GM12878 (cell line): ENCODE measurements around the gene TSTD2. TPM values are rescaled to one million over a fixed set of nuclear protein-coding genes. Genes with fewer than 3 reads are reported as not detected.

Source experiments
- ATAC-seq: fragments of 200-7000 bp; cut with Tn5 transposase; 3 replicates; pipeline ENCODE4 v1.9.1; 2020; ENCODE audit warnings: mild to moderate bottlenecking, moderate library complexity
- BruUV-seq: library from RNA; stranded (reverse); fragments of 400-500 nt; replicated peaks from 2 replicates; lab custom pipeline; 2021; lab: Mats Ljungman, UMichigan
- CTCF ChIA-PET: fragments of 300-600 bp; sonication (Branson Sonifier 250); formaldehyde crosslinking; extraction: SDS; loops from one replicate; lab custom pipeline; 2021; ENCODE audit warnings: inconsistent platforms; lab: Yijun Ruan, JAX
- POLR2A ChIA-PET: fragments of 350-600 bp; formaldehyde crosslinking; extraction: SDS; loops from one replicate; lab custom pipeline; 2021; ENCODE audit warnings: inconsistent platforms; lab: Charles Lee
- RAD21 ChIA-PET: fragments of 300-600 bp; sonication (Branson Sonifier 250); formaldehyde crosslinking; loops from one replicate; lab custom pipeline; 2023; ENCODE audit warnings: antibody characterized with exemption; ENCODE audit not compliant: unreplicated experiment; lab: Charles Lee
- SMC1A ChIA-PET: fragments of 300-600 bp; sonication (Branson Sonifier 250); formaldehyde crosslinking; loops from one replicate; lab custom pipeline; 2023; ENCODE audit not compliant: unreplicated experiment, uncharacterized antibody; lab: Charles Lee
- DNase-seq: peaks from one replicate; pipeline ENCODE4 v3.0.0-alpha.2; 2011; ENCODE audit warnings: low read depth, low spot score
- FAIRE-seq: peaks from 3 replicates; lab custom pipeline; 2011; peaks lifted over from hg19 to GRCh38; lab: Jason Lieb, UNC
- H2AFZ ChIP-seq: 2 replicates; pipeline ENCODE4 v1.6.0; 2011; ENCODE audit warnings: low read depth, low read length, control low read depth; ENCODE audit not compliant: control insufficient read depth
- H3K27ac ChIP-seq: 2 replicates; pipeline ENCODE4 v1.5.1; 2011; ENCODE audit warnings: control low read depth; ENCODE audit not compliant: control insufficient read depth, insufficient read depth
- H3K27me3 ChIP-seq, 2 experiments: replicated peaks in 1 of 2; 2 replicates each; pipeline versions ENCODE4 v1.6.0 to v1.6.1; 2011; ENCODE audit warnings: low read length in 1 of 2; ENCODE audit not compliant: control insufficient read depth in 2 of 2, insufficient read depth in 2 of 2
- H3K36me3 ChIP-seq, 2 experiments: 2 replicates each; pipeline ENCODE4 v1.5.1; 2011; ENCODE audit warnings: low read length in 1 of 2; ENCODE audit not compliant: control insufficient read depth in 2 of 2, insufficient read depth in 2 of 2
- H3K4me1 ChIP-seq: 2 replicates; pipeline ENCODE4 v1.6.1; 2011; ENCODE audit warnings: mild to moderate bottlenecking, low read length, moderate library complexity, mixed read lengths; ENCODE audit not compliant: control insufficient read depth, insufficient read depth
- H3K4me2 ChIP-seq: 2 replicates; pipeline ENCODE4 v1.6.0; 2011; ENCODE audit warnings: control low read depth; ENCODE audit not compliant: control insufficient read depth, insufficient read depth
- H3K4me3 ChIP-seq: fragments of 200-600 bp; sonication (generic); 2 replicates; pipeline ENCODE4 v1.5.1; 2016
- H3K79me2 ChIP-seq: 2 replicates; pipeline ENCODE4 v1.6.0; 2011; ENCODE audit warnings: low read length; ENCODE audit not compliant: control insufficient read depth, insufficient read depth
- H3K9ac ChIP-seq: 2 replicates; pipeline ENCODE4 v1.8.0; 2011; ENCODE audit warnings: low read length, control low read depth, mixed read lengths; ENCODE audit not compliant: control insufficient read depth, insufficient read depth
- H3K9me3 ChIP-seq: replicated peaks from 3 replicates; pipeline ENCODE4 v1.5.1; 2011; ENCODE audit warnings: mild to moderate bottlenecking, low read length; ENCODE audit not compliant: control insufficient read depth, insufficient read depth
- H4K20me1 ChIP-seq: 2 replicates; pipeline ENCODE4 v1.6.0; 2011; ENCODE audit not compliant: control insufficient read depth, insufficient read depth
- CBFB ChIP-seq: IDR thresholded peaks from 2 replicates; pipeline ENCODE4 v1.6.1; 2016; ENCODE audit warnings: antibody characterized with exemption, low read depth
- CHD2 ChIP-seq: IDR thresholded peaks from 2 replicates; pipeline ENCODE4 v1.6.1; 2011; ENCODE audit warnings: low read depth, low read length, improper control_type of control experiment, borderline replicate concordance
- E2F8 ChIP-seq: fragments of 450-650 bp; IDR thresholded peaks from 2 replicates; pipeline ENCODE4 v1.6.1; 2018; ENCODE audit warnings: mild to moderate bottlenecking, low read depth, moderate library complexity; ENCODE audit not compliant: partially characterized antibody
- ETV6 ChIP-seq, 2 experiments: fragments of 450-650 bp in 1 of 2; IDR thresholded peaks in 1 of 2; conservative IDR thresholded peaks in 1 of 2; 2 replicates each; pipeline ENCODE4 v1.6.1; 2014; ENCODE audit warnings: antibody characterized with exemption in 1 of 2, borderline replicate concordance in 1 of 2, low read depth in 1 of 2, mild to moderate bottlenecking in 1 of 2, moderate library complexity in 1 of 2
- IRF5 ChIP-seq: fragments of 450-650 bp; IDR thresholded peaks from 2 replicates; pipeline ENCODE4 v1.6.1; 2017; ENCODE audit warnings: borderline replicate concordance
- KAT2A ChIP-seq: conservative IDR thresholded peaks from 2 replicates; pipeline ENCODE4 v1.6.1; 2011; ENCODE audit warnings: low read depth, low read length; ENCODE audit not compliant: control insufficient read depth
- KLF5 ChIP-seq: fragments of 450-650 bp; IDR thresholded peaks from 2 replicates; pipeline ENCODE4 v1.6.1; 2014; ENCODE audit warnings: mild to moderate bottlenecking; ENCODE audit not compliant: partially characterized antibody
- LARP7 ChIP-seq: fragments of 450-650 bp; IDR thresholded peaks from 2 replicates; pipeline ENCODE4 v1.6.1; 2017; ENCODE audit warnings: mild to moderate bottlenecking
- MTA2 ChIP-seq: fragments of 450-650 bp; IDR thresholded peaks from 2 replicates; pipeline ENCODE4 v1.6.1; 2016; ENCODE audit warnings: low read depth, mild to moderate bottlenecking, moderate library complexity
- MTA3 ChIP-seq: IDR thresholded peaks from 2 replicates; pipeline ENCODE4 v1.6.1; 2012; ENCODE audit warnings: low read length, inconsistent platforms, borderline replicate concordance
- NFYA ChIP-seq: IDR thresholded peaks from 2 replicates; pipeline ENCODE4 v1.6.1; 2011; ENCODE audit warnings: low read depth, mild to moderate bottlenecking, low read length, improper control_type of control experiment, borderline replicate concordance
- NR2F1 ChIP-seq: fragments of 450-650 bp; conservative IDR thresholded peaks from 2 replicates; pipeline ENCODE4 v1.6.1; 2017; ENCODE audit warnings: mild to moderate bottlenecking
- REST ChIP-seq: IDR thresholded peaks from 2 replicates; pipeline ENCODE4 v1.6.1; 2012; ENCODE audit warnings: mild to moderate bottlenecking, low read depth, low read length
- SMAD1 ChIP-seq: fragments of 450-650 bp; IDR thresholded peaks from 2 replicates; pipeline ENCODE4 v1.6.1; 2018; ENCODE audit warnings: mild to moderate bottlenecking, low read depth; ENCODE audit not compliant: partially characterized antibody
- SPI1 ChIP-seq: IDR thresholded peaks from 2 replicates; pipeline ENCODE4 v1.6.1; 2011; ENCODE audit warnings: low read depth, mild to moderate bottlenecking, low read length, moderate library complexity, borderline replicate concordance; ENCODE audit not compliant: insufficient read depth
- ZNF24 ChIP-seq: fragments of 450-650 bp; IDR thresholded peaks from 2 replicates; pipeline ENCODE4 v1.6.1; 2017; ENCODE audit warnings: antibody characterized with exemption, mild to moderate bottlenecking
- ZSCAN29 ChIP-seq: fragments of 450-650 bp; IDR thresholded peaks from 2 replicates; pipeline ENCODE4 v1.6.1; 2017; ENCODE audit warnings: mild to moderate bottlenecking, moderate library complexity
- WGBS: methylation state at CpG from one replicate; pipeline ENCODE4 v1.1.6; 2016; ENCODE audit warnings: low lambda C conversion rate; ENCODE audit not compliant: insufficient replicate concordance, insufficient coverage; ENCODE audit errors: missing lambda C conversion rate; 5-methylcytosine and 5-hydroxymethylcytosine counted together
- in situ Hi-C: fragments of 300-500 bp; cut with MboI; formaldehyde crosslinking; loops from 9 replicates; pipeline ENCODE4 v1.14.3; 2018; ENCODE audit warnings: mixed read lengths
- intact Hi-C: fragments of 100-400 bp; cut with micrococcal nuclease; formaldehyde crosslinking; loops from one replicate; pipeline ENCODE4 v1.14.2; 2022; ENCODE audit not compliant: unreplicated experiment
- polyA plus RNA-seq, 11 experiments: library from polyadenylated mRNA; depleted of rRNA in 4 of 11; unstranded in 6 of 11; stranded (reverse) in 5 of 11; fragments of >200 nt; fragmentation: Nextera tagmentation in 4 of 11; fragmentation: Illumina TruSeq in 1 of 11; extraction: Ambion mirVana in 4 of 11; extraction: Trizol in 1 of 11; gene quantifications; 1 replicate in 1 of 11; 2 replicates in 10 of 11; pipeline versions ENCODE4 v1.2.1 to v1.2.3, GENCODE V29; 2011 to 2016; ENCODE audit warnings: inconsistent platforms in 2 of 11, missing spikeins in 2 of 11, low read depth in 1 of 11
- total RNA-seq, 4 experiments: library from RNA; depleted of rRNA in 3 of 4; stranded (reverse); fragments of >200 nt in 3 of 4; fragmentation: Illumina TruSeq in 1 of 4; extraction: Trizol in 1 of 4; gene quantifications; 2 replicates each; pipeline versions ENCODE4 v1.2.1 to v1.2.3, GENCODE V29; 2013 to 2021

The TSTD2 gene
- total and polyA plus RNA-seq, 10 of the 15 experiments (the other 5 are each of a cell fraction or from before 2014, with no cell fraction given): 5.0 to 30.6 (median 14.1) TPM

- no TSS peak for BruUV-seq
- Histone ChIP-seq H4K20me1 (no peaks in the 10 kb centered on the region), H2AFZ (no peak overlapping the region), H3K4me1 (no peaks in the 10 kb centered on the region), H3K9me3 (no peaks in the 10 kb centered on the region), H3K36me3 (peaks cover 10 to 44% of the 10 kb centered on the region in 2 experiments), H3K9ac (no peak overlapping the region), H3K79me2 (no peaks in the 10 kb centered on the region), H3K27ac (no peak overlapping the region), H3K4me2 (no peak overlapping the region), H3K27me3 (no peaks in the 10 kb centered on the region), H3K4me3 (no peak overlapping the region)
- intact Hi-C loops: no loop called here
- ChIA-PET RAD21 (no interaction called here), CTCF (no interaction called here), POLR2A (no interaction called here), SMC1A (no interaction called here)
- ATAC-seq: no peak
- FAIRE-seq: no peak
- in situ Hi-C loops: no loop called here
- no peak for TF ChIP-seq CBFB
- no peak for TF ChIP-seq SPI1
- TF ChIP-seq KAT2A: no peak
- TF ChIP-seq SMAD1: no peak
- no peak for TF ChIP-seq NFYA
- no peak for TF ChIP-seq MTA3
- no peak for TF ChIP-seq REST
- no peak for TF ChIP-seq ZSCAN29
- TF ChIP-seq IRF5: no peak
- no peak for TF ChIP-seq KLF5
- no peak for TF ChIP-seq E2F8
- no peak for TF ChIP-seq NR2F1
- TF ChIP-seq MTA2: no peak
- no peak for TF ChIP-seq CHD2
- TF ChIP-seq ETV6 (conservative IDR thresholded peaks at IDR 0.05 in 1 of 2, IDR thresholded peaks at IDR 0.05 in 1 of 2; ENCODE audit: borderline replicate concordance in 1 of 2, low read depth in 1 of 2): no peak
- no peak for TF ChIP-seq LARP7
- TF ChIP-seq ZNF24: no peak
- WGBS: 94% methylated on average over 3 of the region's 3 CpGs
- no peak for DNase-seq
Measured at GRCh38 chr9:97665742-97666141, 32.6 kb upstream of the TSTD2 start.
